Occipital lobe (tissue), 2 donors: ENCODE results near the gene HOXD1. TPM values are rescaled to one million over a fixed set of nuclear protein-coding genes. Genes with fewer than 3 reads are reported as not detected.

Source experiments
- DNase-seq: peaks from one replicate; lab custom pipeline; 2025; lab: John Stamatoyannopoulos, UW
- total RNA-seq: library from RNA; depleted of rRNA; stranded (reverse); fragments of >200 nt; gene quantifications from one replicate; pipeline ENCODE4 v1.2.3, GENCODE V29; 2014

Gene HOXD1
- total RNA-seq, 1 donor from 2014 or later: not detected

DNA sequence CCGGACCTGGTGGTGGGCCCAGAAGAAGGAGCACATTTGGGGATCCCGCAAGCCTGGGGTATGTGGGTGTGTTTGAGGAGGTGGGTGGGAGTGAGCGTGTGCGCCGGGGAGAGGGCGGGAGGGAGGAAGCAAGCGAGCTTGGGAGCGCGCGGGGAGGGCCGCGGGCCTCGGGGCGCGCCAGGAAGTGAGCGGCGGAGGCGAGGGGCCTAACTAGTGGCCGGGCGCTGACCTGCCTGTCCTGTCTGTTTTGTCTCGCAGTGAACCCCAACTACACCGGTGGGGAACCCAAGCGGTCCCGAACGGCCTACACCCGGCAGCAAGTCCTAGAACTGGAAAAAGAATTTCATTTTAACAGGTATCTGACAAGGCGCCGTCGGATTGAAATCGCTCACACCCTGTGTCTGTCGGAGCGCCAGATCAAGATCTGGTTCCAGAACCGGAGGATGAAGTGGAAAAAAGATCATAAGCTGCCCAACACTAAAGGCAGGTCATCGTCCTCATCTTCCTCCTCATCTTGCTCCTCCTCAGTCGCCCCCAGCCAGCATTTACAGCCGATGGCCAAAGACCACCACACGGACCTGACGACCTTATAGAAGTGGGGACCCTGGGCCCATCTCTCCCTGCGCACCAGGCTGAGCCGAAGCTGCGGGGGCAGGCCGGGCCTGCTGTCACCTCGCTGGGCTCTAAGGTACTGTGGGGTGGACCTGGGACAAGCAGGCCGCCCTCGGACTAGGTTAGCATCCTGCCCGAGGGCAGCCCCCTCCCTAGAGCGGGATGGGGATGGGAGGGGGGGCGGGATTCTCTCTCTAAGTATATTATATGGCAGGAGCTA lies 35.9 kb upstream of the HOXD1 start:
- no peak for DNase-seq

DNA sequence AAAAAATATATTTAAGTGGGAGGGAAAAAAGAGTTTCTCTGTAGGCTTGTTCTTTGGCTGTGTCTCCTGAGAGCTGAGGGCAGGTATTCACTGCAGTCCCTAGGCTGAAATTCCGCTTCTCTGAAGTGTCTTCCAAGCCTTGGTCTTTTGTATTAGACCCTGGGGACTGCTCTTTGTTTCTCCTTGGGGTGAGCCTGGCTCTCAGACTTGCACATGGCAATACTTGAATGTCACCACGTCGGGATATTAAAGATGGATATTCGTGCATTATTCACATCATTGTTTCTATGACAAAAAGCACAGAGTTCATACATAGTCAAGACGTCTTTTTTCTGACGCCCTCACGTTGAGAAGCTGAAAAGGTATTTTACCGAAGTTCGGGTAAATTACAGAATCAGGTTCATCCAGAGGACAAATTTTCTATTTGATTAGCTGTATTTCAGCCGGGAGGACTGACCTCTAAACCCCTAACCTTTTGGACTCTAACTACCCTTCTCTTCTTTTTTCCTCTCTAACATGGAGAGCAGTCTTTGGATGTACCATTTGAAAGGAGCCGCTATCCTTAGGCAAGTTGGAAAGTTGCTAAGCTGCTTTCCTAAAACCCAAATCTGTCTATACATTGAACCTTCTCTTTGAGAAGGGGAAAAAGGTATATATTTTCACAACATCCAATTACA lies 33.8 kb upstream of the HOXD1 start:
- DNase-seq: no peak

- no peak for DNase-seq
These were observed 33.0 kb upstream of the HOXD1 start for GRCh38 chr2:176155356-176156044.

GRCh38 chr2:176156301-176156806 lies 32.1 kb upstream of the HOXD1 start:
- DNase-seq: no peak

DNA sequence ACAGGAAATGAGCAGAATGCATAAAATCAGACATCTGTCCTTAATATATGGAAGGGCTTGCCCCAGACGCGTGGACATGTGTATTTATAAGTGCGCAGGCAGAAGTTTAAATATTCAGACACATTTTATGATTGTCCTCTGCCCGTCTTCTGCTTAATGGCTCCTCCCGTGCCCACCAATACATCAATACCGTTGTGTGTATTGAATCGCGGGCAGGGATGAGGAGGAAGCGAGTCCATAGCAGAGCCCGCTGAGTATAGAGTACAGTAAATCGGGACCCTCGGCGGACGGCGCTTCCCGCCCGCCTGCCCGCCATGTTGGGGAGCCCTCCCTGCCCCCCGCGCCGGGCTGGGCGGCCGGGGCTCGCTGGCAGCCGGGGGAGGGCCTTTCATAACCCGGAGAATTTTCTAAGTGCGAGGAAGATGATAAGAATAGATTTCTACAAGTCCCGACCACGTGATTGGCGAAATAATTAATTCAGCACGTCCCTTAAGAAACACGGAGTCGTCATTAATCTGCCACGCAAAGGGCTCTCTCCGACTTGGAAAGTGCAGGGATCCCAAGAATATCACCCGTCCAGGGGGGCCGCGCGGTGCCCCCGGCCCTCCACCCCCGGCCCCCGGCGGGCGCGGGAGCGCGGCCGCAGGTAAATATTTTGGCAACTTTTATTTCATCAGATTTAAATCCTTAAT lies 31.5 kb upstream of the HOXD1 start, which contains the start of gene HOXD3:
Gene HOXD3 (plus strand): TSS at position 501 of the 692 bp plus-strand sequence. CDS start 11,808 bp downstream, outside the sequence.
- no peak for DNase-seq

GRCh38 chr2:176157499-176158185 lies 30.8 kb upstream of the HOXD1 start:
- no peak for DNase-seq

GRCh38 chr2:176158186-176158591 lies 30.3 kb upstream of the HOXD1 start:
- no peak for DNase-seq

DNA sequence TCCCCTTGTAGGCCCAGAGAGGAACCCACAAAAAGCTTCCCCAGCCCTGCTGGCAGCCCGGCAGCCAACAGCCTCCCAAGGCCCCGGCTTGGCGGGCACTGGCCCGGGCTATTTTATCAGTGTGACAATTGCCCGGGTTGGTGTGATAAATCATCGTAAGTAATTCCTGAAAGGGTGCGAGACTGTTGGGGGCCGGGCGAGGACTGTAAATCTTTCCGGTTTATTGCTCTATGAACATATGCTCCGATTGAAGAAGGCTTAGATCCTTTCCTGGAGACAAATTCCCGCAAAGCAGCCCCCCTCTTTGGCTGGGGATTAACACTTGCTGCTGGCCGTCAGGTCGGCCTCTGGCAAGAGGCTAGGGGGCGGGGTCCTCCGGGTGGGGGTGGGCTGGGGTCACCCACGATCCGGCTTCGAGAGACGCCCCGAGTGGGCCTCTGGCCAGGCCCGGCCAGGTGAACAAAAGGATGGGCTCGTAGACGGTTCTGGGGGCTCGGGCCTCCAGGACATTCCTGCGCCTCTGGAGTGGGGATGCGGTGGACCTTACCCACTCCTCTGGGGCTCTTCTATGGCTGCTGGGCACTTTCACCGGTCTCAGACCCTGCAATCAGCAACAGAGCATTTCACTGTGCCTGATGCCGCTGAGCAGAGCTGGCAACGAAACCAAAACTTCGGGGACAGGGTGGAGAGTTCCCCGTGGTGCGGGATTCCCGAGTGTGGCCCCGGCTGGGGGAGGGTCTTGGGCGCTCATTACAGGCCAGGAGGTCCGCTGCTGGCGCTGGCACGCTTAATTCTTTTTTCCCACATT lies 29.4 kb upstream of the HOXD1 start:
- DNase-seq: no peak

DNA sequence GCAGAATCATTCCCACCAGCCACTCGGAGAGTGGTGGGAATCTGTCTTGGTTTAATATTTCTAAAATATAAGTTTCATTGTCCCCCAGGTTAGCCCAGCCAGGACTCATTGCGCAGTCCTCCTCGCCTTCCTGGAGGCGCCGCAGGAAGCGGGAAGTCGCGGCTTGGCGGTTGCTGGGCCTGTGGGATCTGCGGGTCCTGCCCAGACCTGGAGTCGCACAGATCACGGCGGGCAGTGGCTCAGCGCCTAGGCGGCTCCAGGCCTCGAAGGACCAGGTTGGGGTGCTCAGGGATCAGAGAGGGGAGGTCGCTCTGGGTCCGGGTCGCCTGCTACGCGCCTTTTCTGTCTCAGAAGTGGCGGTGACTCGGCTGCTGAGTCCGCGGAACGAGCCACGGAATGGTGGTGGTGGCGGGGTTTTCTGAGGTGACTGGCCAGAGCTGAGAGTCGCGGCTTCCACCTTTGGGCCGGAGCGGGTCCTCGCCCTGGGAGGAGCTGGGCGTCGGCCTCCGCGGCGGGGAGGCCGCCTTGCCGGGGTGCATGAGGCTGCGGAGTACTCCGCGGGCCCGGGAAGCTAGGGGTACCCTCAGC lies 28.7 kb upstream of the HOXD1 start:
- DNase-seq: no peak

DNA sequence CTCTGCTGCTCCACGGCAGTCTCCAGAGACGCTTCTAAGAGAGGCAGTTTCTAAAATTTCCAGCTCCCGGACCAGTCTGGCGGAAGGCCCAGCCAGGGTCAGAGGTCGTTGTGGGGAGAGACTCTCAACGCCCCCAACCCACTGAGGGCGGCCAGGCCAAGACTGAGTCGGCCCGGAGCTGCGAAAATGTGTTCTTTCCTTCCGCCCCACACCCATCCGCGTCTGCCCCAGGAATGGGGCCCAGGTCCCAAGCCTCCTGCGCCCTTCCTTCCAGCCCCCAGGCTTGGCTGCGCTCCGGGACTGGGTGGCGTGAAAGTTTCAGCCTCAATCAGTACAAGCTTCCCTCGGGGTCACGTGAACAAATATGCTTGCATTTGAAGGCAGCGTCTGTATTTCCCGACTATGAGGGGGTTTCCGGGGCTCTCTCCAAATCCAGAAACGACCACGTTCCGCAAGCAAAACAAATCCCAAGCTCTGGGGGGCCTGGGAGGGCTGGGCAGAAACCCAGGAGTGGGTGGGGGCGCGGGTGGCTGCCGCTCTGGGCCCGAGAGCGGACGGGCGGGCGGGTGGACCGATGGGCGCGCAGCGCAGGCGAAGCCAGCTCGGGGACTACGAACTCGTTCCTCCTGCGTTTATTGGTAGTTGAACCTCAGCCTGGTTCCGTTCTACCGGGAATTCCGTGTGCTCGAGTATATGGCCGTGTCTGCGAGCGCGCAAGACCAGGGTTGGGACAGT lies 28.1 kb upstream of the HOXD1 start:
- no peak for DNase-seq

DNA sequence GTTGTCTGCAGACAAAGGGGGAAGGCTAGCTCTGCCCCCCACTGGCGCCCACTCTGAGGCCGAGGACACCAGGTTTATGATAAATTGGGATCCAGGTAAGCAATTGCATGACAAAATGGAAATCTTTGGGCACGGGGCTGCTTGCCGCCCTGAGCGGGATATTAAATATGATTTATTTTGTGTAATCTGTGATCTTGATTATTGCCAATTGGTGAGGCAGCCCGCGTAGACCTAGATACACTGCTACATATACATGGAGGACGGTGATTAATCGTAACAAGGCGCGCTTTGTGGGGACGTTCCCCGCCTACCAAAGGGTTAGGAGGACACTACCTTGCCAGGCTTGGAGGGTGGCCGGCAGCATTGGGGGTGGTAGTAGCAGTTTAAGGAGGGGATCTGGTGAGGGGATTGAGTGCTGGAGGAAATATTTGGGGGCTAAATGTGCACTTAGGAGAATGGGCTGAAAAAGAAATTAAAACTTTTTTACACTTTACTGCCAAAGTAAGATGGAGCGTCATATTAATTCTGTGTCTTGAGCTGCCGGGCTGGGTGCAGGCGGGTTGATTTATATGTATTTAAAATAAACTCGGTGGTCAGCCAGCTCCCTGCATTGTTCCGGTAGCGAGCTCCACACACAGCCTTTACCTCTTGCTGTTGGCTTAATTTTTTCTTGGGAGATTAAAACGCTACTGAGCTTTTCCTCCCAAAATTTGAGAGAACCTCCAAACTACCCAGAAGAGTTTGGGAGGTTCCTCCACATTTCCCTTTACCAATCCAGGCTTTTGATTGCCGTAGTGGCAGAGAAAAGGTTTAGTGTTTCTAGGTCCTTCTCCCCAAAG lies 27.3 kb upstream of the HOXD1 start:
- no peak for DNase-seq

DNA sequence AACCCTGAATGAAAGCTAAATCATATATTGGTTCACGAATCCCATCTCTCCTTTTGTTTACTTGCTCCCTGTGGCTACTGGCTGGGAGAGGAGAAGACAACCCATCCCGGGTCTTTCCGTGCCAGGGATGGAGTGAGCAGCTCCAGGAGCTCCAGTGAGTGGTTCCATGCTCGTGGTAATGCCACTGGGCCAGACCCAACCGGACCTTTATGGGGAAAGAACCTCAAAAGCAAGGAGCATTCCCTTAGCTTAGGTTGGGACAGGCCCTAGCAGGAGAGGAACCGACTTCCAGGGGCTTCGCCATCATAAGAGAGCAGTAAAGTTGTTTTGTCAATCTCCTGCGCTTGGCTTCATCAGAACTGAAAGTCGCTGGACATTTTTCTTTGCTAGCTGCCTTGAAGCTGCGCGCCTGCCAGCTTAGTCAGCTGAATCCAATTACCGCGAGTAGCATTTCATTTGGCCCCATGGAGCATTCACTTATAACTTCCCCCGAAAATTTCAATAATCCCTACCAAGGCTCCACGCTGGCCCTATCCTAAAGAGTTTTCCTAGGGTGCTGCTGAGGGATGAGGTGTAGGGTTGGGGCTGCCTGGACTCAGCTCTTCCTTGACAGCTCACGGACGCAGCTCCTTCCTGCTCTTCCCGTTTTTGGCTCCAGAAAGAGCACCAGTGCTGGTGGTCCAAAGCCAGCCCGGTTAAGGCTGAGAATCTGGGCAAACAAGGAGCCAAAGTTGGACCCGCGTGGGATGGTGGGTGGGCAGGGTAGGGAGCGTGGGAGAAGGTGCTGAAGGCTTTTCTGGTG lies 26.4 kb upstream of the HOXD1 start:
- no peak for DNase-seq

- no peak for DNase-seq
These were observed 25.4 kb upstream of the HOXD1 start for GRCh38 chr2:176162911-176163671.

- DNase-seq: no peak
These were observed 24.8 kb upstream of the HOXD1 start for GRCh38 chr2:176163672-176164056.

DNA sequence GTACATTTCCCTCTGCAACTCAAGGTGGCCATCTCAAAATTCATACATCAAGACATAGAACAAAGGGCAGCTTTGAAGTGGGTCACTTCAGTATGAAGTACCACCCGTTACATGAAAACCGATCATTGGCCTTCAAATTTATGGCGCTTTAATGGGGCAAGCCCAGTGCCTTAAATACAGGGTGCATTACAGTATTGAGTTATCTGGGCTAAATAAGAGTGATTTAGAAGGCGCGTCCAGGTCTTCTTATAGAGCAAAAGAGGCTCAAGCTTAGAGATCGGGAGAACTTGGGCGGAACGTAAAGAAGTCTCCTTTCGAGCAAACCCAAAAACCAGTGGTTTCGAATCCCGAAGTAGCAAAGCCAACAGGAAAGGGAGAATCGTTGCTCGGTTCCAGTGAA lies 24.3 kb upstream of the HOXD1 start:
- DNase-seq: no peak

- no peak for DNase-seq
These were observed 23.7 kb upstream of the HOXD1 start for GRCh38 chr2:176164611-176165369.
